SH-SY5Y (cell line): Measurements from ENCODE around the gene C2orf81.

Experiments used
- GATA2 ChIP-seq: IDR thresholded peaks from 2 replicates; pipeline ENCODE4 v1.6.1; 2011; ENCODE audit warnings: mild to moderate bottlenecking, low read depth, low read length
- GATA3 ChIP-seq: IDR thresholded peaks from 2 replicates; pipeline ENCODE4 v1.6.1; 2011; ENCODE audit warnings: low read depth, mild to moderate bottlenecking, low read length, moderate library complexity

Gene C2orf81

GRCh38 chr2:74447230-74447999, 26.0 kb upstream of the C2orf81 start:
- TF ChIP-seq GATA3 (no peak), GATA2 (no peak)

DNA sequence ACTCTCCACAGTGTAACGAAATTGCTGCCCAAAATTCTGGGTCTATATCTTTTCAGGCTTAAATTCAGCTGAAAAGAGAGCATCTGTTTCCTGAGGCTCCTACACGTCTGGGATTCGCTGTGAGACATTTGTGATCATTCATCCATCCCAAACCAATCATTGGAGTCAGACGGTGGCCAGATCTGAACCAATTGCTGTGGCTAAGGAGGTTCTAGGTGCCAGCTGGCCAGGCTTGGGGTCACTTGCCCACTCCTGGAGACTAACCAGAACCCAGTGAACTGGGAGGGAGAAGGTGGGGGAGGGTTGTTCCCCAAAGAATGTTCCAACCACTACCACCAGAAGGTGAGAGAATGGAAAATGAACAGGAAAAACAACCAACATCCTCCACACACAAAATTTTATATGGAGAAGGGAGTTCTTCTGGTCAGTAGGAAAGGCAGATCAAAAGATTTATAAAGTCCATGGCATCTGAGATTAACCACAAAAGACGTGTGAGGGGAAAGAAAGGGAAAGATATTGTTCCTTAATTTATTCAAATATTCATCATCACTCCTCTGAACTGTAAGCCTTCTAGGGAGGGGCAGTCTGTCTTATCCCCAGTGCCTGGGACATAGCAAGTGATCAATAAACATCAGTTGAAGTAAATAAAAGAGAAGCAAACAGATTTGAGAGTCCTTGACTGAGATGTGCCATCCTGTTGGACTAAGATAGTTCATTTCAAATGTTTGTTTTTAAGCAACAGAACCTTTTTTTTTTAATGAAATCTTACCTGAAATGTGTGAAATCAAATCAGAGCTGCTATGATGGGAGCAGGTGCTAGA, 23.3 kb upstream of the C2orf81 start:
- no peak for TF ChIP-seq GATA3
- TF ChIP-seq GATA2, result no peak

- no peak for TF ChIP-seq GATA3
- no peak for TF ChIP-seq GATA2
Observed at GRCh38 chr2:74441690-74442482, 20.5 kb upstream of the C2orf81 start, which contains the start of gene RTKN. Gene RTKN, minus strand, starts transcription at chr2:74441937. Its CDS starts 121 bp downstream, at chr2:74441816.

GRCh38 chr2:74441170-74441689, 19.8 kb upstream of the C2orf81 start:
- TF ChIP-seq GATA3 (no peak), GATA2 (no peak)

GRCh38 chr2:74440378-74441169, 19.2 kb upstream of the C2orf81 start:
- TF ChIP-seq GATA2, result no peak
- TF ChIP-seq GATA3, result no peak

DNA sequence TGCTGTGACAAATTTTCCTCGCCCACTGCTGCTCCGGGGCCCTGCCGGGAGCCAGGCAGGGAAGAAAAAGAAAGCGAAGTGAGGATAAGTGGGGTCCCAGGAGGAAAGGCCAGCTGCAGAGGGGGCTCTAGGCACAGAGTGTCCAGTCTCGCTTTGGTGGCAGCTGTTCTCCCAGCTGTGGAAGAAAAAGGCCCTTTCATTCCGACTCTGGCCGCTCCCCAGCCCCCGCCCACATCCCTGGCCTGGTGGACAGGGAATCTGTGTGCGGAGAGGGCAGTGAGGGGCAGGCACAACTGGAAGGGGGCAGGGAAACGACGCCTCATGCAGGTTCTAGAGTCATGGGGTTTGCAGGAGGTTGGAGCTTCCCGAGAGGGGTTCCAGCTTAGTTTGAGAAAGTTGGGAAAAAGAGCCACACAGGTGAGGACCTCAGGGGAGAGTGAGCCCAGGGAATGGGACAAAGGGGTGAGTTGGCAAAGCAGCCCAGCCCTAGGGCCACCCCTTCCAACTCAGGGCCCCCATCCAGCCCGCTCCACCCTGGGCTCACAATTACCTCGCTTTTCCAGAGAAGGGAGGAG, 18.5 kb upstream of the C2orf81 start:
- TF ChIP-seq GATA2 (no peak), GATA3 (no peak)

GRCh38 chr2:74439373-74439772, 18.0 kb upstream of the C2orf81 start:
- no peak for TF ChIP-seq GATA3
- no peak for TF ChIP-seq GATA2

DNA sequence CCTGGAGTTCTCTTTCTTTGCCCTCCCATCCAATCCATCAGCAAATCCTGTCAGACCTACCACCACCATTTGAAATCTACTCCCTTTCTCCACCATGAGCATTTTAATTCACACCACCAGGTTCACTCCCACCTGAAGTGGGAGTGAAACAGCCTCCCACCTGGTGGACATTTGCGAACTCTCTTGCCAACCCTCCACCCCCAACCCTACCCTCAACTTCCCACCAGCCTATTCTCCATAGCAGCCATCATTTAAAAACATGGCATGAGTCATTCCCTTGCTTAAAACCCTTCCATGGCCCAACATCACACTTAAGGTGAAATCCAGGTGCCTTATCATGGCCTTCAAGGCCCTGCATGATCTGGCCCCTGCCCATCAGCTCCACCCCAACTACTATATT, 16.8 kb upstream of the C2orf81 start:
- no peak for TF ChIP-seq GATA3
- no peak for TF ChIP-seq GATA2

- TF ChIP-seq GATA2 (no peak), GATA3 (no peak)
Observed at GRCh38 chr2:74436848-74437695, 15.7 kb upstream of the C2orf81 start.

GRCh38 chr2:74436111-74436805, 14.8 kb upstream of the C2orf81 start:
- no peak for TF ChIP-seq GATA2
- no peak for TF ChIP-seq GATA3

DNA sequence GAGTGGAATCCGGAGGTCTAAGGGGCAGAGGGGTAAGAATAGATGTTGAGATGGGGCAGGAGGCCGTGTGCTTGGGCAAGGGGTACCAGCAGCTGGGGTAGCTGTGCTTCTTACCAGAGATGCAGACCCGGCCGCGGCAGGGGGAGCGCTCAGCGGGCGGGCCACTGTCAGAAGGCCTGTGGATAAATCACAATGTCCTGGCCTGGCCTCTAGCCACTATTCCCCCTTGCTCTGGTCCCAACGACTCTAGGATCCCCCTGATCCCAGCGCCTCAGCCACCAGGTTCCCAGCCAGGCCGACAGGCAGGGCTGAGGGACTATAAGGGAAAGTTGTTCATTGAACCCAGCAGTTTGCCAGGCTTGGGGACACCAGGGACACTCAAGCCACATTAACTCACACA, 9.1 kb upstream of the C2orf81 start:
- TF ChIP-seq GATA2 (no peak), GATA3 (no peak)
